RKO (cell line): ENCODE measurements around the gene YDJC.
"Not testable (repeated sequence)": the region's sequence is repeated elsewhere in the genome, so short reads cannot be mapped to it uniquely, and the experiment has no call there.

Source experiments
- DNase-seq: peaks from one replicate; pipeline ENCODE4 v3.0.0-alpha.2; 2016; ENCODE audit warnings: low spot score

YDJC gene

DNA sequence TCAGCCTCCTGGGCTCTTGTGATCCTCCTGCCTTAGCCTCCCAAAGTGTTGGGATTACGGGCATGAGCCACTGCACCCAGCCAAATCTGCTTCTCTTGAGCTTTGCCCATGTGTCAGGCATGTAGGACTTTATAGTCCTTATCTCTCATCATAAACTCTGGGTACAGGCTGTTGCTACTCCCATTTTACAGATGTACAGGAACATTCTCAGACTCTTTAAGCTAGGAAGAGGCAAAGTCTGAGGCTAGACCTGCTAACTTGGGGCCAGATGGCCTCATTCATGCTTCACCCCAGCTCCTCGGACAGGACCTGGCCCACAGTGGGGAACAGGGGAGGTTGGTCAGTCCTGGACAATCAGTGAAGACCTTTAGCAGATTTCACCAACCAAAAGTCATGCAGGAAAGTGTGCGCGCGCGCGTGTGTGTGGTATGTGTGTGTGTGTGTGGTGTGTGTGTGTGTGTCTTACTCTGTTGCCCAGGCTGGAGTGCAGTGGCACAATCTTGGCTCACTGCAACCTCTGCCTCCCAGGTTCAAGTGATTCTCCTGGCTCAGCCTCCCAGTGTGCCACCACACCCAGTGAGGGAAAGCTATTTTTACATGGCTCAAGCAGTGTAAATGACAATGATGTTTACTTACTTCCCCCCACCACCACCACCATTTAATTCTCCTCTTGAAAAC is 23.8 kb downstream of the YDJC start:
- no peak for DNase-seq

DNA sequence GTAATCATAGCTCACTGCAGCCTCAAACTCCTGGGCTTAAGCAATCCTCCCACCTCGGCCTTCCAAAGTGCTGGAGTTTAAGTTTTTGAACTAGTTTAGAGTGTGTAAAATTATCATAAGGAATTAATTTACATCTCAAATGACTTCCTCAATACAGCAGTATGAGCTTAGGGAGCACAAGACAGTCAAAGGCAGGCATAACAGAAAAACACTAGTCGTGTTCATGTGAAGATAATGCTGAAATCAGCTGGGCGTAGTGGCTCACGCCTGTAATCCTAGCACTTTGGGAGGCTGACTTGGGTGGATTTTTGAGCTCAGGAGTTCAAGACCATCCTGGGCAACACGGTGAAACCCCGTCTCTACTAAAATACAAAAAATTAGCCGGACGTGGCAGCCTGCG is 25.8 kb downstream of the YDJC start:
- no peak for DNase-seq

DNA sequence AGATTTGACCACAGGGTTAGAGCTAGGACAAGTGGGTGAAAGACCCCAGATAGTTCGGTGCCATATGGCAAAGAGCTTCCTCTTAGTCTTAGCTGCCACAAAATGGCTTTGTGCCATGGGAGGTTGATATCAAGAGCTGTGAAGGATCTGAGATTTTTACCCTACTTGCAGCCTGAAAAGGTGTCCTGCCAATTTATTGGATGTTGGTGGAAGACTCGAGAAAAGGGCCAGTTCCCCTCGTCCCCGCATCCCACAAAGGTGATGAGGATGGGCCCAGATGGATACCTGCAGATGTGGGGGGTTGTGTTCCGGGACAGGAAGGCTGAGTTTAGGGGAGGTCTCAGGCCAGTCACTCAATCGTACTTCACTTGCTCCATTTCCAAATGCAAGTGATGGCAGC is 27.2 kb downstream of the YDJC start:
- DNase-seq = no peak

DNA sequence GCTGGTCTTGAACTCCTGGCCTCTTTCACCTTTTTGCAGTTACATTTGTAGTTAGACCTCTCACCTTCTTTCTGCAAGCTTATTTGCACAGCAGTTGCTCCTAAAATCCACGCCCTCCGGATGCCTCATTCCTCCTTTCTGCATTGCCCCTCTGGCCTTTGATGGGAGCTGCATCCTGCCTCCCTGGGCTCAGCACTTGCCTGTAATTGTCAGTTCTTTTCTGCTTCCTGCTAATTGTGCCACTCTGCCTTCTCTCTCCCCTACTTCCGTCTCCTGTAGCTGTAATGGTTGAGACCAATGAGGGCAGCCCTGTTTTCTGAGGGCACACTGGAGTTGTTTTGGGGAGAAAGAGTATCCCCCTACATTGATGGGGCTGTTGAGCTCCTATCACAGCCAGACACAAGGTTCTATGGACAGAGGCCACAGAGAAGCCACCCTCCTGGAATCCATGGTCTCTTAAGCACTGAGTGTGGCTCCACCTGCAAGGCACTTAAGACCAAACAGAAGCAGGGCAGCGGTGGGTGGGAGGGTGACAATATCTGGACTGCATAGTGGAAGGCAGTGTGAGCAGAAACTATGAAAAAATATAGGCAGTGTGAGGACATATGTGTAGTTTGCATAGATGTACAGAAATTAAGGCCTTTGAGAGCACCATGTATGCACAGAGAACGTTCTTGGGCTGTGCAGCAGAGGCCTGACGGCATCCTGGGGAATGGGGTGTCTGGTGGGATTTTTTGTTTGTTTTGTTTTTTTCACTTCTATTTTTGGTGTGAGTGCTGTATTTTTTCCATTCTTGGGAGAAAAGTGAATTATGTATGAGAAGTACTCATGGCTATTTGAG is 30.5 kb downstream of the YDJC start:
- DNase-seq = no peak

DNA sequence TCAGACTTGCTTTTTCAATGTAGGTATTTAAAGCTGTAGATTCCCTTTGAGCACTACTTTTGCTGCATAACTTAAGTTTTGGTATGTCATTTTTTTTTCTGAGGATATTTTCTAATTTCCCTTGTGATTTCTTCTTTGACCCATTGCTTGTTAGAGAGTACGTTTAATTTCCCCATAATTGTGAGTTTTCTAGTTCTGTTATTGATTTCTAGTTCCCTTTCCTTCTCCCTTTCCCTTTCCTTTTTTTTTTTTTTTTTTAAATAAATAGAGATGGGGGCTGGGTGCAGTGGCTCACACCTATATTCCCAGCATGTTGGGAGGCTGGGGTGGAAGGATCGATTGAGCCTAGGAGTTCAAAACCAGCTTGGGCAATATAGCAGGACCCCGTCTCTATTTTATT is 31.5 kb downstream of the YDJC start:
- DNase-seq = no peak

DNA sequence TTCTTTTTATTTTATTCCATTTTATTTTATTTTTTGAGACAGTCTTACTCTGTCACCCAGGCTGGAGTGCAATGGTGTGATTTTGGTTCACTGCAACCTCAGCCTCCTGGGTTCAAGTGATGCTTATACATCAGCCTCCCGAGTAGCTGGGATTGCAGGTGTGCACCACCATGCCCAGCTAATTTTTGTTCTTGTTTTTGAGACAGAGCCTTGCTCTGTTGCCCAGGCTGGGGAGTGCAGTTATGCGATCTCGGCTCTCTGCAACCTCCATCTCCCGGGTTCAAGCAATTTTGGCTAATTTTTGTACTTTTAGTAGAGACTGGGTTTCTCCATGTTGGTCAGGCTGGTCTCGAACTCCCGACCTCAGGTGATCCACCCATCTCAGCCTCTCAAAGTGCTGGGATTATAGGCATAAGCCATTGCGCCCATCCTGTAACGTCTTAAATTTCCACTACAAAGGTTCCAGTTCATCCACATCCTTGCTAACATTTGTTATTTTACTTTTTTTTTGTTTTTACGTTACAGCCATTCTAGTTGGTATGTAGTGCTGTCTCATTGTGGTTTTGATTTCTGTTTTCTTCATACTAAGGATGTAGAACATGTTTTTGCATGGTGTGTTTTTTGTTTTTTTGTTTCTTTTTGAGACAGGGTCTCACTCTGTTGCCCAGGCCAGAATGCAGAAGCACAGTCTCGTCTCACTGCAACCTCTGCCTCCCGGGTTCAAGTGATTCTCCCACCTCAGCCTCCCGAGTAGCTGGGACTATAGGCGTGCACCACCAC is 33.3 kb downstream of the YDJC start:
- DNase-seq = not testable (repeated sequence)

DNA sequence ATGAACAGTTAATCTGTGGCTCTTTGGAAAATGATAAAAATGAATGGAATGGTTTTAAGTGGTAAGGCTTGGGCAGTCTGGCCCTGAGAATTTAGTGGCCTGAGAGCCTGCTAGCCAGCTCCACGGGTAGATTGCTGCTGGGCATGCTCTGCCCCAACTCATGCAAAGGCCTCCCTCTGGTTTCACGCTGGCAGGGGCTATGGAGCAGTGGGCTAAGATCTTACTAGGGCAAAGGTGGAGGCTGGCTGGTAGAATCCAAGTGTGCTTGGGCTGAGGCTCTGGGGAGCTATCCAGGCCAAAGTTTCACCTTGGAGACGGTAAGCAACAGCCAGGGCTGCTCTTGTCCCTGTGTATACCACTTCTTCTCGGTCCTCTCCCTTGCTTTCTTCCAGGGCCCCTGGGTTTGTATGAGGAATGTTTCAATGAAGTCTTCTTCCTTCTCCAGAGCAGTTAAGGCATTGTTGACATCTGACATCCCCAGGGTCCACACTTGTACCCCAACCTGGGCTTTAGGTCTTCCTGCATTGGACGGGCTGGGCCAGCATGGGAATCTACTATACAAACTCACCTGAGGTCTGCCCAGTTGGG is 34.9 kb downstream of the YDJC start:
- DNase-seq = no peak

DNA sequence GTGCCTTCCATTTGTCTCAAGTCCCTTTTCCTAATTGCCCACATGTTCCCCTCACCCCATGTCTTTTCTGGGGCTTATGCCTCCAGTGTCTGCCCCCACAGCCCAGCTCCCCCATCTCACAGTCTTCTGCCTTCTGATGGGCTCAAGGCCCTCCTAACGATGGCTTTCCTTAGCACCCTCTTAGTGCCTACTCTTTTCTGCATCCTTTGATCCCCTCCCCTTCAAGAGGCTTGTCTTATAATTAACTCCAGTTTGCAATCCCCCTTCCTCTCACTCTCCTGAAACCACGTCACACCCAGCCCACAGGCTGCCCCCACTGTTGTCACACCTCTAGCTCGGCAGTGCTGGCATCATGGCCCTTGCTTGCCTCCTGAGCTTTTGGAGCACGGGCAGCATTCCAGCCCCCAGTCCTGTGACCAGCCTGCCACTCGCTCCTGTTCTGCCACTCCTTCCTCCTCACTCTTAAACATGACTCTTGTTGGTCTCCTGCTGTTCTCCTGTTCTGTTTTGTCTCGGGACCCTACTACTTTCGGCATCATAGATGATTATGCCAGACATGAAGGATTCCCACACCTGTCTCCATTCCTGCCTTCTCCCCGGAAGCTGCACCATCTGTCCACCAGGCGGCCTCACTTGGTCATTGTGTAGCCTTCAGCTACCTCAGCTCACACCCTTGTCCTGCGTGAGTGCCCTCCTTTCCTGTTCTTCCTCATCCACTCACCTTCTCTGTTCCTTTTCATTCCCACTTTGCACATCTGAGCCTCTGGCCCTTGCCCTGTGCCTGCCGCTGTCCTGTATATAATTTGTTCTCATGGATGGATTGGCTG is 36.2 kb downstream of the YDJC start:
- no peak for DNase-seq

DNA sequence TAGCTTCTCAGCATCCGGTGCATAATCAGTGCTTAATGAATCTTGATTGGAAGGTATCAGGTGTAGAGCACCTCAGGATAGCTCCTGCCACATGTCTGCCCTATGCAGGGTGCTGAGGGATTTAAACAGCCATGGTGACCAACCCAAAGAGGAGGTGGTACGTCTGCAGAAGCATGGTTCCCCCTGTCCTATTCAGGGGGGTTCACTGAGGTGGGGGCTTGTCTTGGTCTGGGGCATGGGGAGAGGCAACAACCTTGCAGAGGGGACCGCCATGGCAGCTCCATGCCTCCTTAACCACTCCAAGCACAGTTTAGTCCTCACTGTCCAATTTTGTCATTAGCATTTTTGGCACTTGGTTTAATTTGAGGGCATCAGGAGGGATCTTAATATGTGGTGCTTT is 37.4 kb downstream of the YDJC start:
- no peak for DNase-seq

DNA sequence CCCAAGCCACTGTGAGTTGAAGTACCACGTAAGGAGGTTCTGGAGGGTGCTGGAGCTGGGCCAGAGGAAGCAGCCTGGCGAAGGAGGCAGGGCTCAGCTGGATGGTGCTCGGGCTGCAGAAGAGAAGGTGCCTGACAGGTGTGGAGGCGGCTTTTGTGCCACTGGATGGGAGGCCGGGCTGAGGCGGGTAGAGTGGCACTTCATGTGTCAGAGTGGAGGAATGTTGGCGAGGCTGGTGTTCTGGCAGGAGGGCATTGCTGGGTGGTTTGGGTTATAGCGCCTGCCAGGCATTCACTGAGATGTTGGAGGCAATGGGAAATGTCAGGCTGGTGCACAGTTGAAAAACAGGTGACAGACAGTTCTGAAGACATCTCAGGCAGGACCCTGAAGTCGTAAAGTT is 38.1 kb downstream of the YDJC start:
- no peak for DNase-seq

DNA sequence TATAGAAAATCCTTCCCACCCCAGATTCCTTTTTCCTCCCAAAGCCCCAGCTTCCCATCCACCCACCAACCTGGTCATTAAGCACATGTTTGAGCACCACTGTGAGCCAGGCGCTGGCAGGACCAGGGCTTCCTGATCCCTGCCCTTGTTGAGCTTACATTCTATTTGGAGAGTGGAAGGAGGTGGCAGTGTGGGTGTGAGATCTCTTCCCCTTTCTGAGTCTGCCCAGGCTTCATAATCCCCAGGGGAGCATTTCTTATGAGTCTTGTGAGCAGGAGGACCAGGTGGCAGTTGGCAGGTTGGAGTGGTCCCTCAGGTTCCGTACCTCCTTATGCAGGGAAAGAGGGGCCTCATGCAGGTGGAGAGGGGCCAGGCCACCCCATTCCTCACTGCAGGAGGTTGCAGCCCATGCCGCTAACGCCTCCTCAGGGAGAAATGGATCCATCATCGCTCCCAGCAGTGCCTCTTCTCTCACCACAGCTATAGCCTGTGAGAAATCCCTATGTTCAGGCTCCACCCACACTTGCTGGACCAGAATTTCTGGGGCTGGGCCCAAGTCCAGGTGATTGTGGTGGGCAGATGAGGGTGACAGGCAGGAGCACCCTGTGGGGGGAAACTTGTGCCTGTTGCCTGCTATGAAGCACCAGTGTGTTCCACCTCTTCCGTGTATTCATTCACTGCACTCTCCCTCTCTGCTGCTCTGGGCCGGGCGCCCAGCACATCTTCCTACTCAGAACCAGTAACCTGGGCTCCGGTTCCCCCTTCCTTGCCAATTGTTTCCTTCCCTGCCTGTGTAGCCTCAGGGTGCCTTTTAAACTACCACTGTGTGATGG is 38.8 kb downstream of the YDJC start:
- no peak for DNase-seq

DNA sequence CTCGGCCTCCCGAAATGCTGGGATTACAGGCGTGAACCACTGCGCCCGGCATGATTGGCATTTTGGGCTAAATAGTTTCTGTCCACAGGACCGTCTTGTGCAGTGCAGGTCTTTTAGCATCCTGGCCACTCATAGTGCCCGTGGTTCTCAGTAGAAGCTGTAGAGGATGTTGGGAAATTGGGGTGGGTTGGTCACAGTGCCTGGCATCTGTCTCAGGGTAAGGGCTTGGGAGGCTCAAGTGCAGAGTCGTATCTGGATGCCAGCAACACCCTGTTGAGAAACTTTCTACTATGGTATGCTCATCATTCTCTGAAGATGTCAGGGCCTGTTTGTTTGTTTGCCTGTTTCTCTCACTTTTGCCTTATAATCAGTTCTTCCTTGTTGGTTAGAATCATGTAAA is 40.4 kb downstream of the YDJC start:
- DNase-seq = no peak

DNA sequence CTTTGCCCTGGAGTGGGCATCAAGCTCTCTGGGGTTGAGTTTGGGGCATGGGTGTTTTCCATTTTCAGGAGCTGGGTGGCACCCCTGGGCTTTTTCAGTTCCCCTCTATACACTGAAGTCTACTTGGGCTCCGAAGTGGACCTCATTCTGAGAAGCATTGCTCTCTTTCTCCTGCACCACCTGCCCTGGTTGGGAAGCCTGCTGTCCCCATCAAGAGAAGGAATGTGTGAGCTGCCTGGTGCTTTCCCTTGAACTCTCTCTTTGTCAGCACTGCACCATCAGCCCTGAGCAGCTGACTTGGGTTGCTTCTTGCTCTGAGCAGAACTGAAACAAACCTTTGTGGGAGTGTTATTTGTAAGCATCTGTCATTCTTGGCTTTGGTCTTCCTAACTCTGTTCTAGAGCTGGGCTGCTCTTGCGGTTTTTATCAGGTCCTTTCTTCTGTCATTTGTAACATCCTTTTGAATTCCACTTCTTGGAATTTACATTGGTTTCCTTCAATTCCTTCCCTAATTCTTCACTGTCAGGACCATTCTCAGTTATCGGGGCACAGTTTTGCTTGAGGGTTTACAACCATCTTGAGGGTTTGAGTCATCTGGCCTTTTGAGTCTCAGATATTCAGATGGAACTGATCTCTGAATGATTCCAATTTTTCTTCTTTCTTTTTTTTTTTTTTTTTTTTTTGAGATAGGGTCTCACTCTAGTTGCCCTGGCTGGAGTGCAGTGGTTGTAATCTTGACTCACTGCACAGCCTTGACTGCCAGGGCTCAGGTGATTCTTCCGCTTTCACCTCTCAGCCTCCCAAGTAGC is 41.8 kb downstream of the YDJC start:
- no peak for DNase-seq

DNA sequence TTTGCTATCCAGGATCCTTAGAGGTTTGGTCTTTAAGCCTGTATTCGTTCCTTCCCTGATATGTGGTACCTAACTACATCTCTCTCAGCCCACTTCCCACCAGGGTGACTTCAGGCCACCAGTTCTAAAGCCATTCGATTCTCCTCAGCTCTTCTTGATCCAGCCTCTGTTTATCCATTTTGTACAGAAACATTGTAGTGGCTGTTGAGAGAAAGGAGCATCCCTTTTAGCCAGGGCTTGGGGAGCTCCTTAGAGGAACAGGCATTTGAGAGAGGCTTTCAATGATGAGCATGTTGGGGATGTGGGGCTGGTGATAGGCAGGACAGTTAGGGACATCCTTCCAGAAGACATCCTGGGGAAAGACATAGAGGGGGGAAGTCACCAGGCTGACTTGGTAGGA is 44.4 kb downstream of the YDJC start:
- DNase-seq = no peak

DNA sequence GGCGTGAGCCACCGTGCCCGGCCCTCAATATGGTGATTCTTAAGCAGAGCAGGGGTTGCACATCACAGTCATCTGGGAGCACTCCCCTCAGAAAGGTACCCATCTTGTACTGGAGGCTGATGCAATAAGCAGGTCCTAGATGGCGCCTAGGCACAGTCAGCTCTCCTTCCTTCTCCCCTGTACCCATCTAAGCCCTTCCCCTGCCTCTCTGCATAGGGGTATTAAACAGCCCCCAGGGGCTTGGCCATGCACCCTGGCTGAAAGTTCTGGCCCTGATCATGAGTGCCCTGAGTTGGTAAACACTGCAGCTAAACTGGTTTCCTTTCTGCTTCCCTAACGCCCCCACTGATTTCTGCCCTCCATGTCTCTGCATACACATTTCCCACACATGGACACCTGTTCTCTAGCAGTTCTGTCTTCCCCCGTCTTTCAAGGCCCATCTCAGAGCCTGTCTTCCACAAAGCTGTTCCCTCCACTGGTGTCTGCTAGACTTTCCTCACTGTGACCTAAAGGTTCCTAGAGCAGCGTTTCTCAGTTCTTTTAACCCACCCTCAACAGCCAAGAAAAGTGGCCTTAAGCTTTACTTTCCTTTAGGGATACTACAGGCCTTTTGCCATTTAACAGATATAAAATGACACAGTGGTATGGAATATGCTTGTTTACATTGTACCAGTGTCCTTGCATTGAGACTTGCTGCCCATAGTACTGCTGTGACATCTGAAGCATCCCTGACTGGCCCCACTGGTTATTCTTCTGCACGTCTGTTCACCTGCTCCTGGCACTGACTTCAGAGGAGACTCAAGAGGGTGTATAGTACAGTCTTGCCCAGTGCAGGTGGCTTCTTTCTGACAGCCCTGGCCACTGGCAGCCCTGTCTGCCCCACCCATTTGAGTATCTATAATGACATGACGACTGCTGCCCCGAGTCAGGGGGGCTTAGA is 46.8 kb downstream of the YDJC start:
- DNase-seq = no peak

DNA sequence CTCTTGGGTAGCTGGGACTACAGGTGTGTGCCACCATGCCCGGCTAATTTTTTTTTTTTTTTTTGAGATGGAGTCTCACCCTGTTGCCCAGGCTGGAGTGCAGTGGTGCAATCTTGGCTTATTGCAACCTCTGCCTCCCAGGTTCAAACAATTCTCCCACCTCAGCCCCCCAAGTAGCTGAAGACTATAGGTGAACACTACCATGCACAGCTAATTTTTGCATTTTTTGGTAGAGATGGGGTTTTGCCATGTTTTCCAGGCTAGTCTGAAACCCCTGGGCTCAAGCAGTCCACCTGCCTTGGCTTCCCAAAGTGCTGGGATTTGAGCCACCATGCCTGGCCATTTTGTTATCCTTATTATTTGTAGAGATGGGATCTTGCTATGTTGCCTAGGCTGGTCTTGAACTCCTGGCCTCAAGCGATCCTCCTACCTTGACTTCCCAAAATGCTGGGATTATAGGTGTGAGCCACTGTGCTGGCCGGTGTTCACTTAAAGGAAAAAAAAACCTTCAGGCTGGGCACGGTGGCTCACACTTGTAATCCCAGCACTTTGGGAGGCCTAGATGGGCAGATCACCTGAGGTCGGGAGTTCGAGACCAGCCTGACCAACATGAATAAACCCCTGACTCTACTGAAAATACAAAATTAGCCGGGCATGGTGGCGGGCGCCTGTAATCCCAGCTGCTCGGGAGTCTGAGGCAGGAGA is 48.7 kb downstream of the YDJC start:
- DNase-seq = not testable (repeated sequence)

DNA sequence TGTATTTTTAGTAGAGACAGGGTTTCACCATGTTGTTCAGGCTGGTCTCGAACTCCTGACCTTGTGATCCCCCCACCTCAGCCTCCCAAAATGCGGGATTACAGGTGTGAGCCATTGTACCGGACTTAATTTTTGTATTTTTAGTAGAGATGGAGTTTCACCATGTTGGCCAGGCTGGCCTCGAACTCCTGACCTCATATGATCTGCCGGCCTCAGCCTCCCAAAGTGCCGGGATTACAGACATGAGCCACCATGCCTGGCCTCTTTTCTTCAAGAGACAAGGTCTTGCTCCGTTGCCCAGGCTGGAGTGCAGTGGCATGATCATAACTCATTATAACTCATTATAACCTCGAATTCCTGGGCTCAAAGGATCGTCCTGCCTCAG is 49.2 kb downstream of the YDJC start:
- not testable (repeated sequence) for DNase-seq

DNA sequence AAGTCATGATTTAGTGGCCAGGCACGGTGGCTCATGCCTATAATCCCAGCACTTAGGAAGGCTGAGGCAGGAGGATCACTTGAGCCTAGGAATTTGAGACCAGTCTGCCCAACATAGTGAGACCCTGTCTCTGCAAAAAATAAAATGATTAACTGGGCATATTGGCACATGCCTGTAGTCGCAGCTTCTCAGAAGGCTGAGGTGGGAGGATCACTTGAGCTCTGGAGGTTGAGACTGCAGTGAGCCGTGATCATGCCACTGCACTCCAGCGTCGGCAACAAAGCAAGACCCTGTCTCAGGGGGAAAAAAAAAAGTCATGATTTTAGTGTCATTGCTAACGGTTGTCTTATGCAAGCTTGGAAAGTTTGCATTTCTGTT is 50.4 kb downstream of the YDJC start:
- no peak for DNase-seq
